H1 (cell line): Measurements from ENCODE around the gene DHCR7. TPM values are rescaled to one million over a fixed set of nuclear protein-coding genes. Genes with fewer than 3 reads are reported as not detected.

ENCODE experiments used
- CTCF ChIA-PET: fragments of 300-600 bp; sonication (Branson Sonifier 250); formaldehyde crosslinking; loops from one replicate; lab custom pipeline; 2021; ENCODE audit not compliant: partially characterized antibody; lab: Charles Lee
- POLR2A ChIA-PET: fragments of 300-600 bp; sonication (Branson Sonifier 250); formaldehyde crosslinking; loops from one replicate; lab custom pipeline; 2021; ENCODE audit warnings: inconsistent platforms; ENCODE audit not compliant: partially characterized antibody; lab: Charles Lee
- DNase-seq, 2 experiments: peaks; one replicate each; pipeline versions ENCODE4 v3.0.0 to v3.0.0-alpha.2; 2010 to 2022; ENCODE audit warnings: low spot score in 2 of 2, low read depth in 1 of 2, mixed read lengths in 1 of 2
- FAIRE-seq: peaks from 2 replicates; lab custom pipeline; 2011; peaks lifted over from hg19 to GRCh38; lab: Jason Lieb, UNC
- H2AFZ ChIP-seq: 2 replicates; pipeline ENCODE4 v1.8.1; 2012; ENCODE audit warnings: low read length, inconsistent platforms
- H2AK5ac ChIP-seq: 2 replicates; pipeline ENCODE4 v1.6.1; 2013; ENCODE audit warnings: low read depth, low read length
- H2BK120ac ChIP-seq: replicated peaks from 2 replicates; pipeline ENCODE3; 2013; ENCODE audit warnings: low read depth, low read length, inconsistent platforms
- H2BK12ac ChIP-seq: 2 replicates; pipeline ENCODE4 v1.6.1; 2013; ENCODE audit warnings: low read depth, low read length
- H2BK15ac ChIP-seq: 2 replicates; pipeline ENCODE4 v1.6.1; 2013; ENCODE audit warnings: low read length
- H2BK20ac ChIP-seq: 2 replicates; pipeline ENCODE4 v1.6.1; 2013; ENCODE audit warnings: low read length
- H2BK5ac ChIP-seq: 2 replicates; pipeline ENCODE4 v1.6.1; 2013; ENCODE audit warnings: low read depth, low read length
- H3K14ac ChIP-seq: 2 replicates; pipeline ENCODE4 v1.6.1; 2013; ENCODE audit warnings: inconsistent platforms; ENCODE audit not compliant: insufficient read length
- H3K18ac ChIP-seq: 2 replicates; pipeline ENCODE4 v1.6.1; 2013; ENCODE audit warnings: low read length; ENCODE audit errors: extremely low read depth
- H3K23ac ChIP-seq: 2 replicates; pipeline ENCODE4 v1.6.1; 2013; ENCODE audit warnings: inconsistent platforms; ENCODE audit not compliant: insufficient read length
- H3K23me2 ChIP-seq: 2 replicates; pipeline ENCODE4 v1.6.1; 2013; ENCODE audit warnings: low read depth, low read length
- H3K27ac ChIP-seq: 2 replicates; pipeline ENCODE4 v1.6.1; 2011; ENCODE audit warnings: low read depth, low read length, inconsistent platforms
- H3K27me3 ChIP-seq, 4 experiments: replicated peaks in 1 of 4; 1 replicate in 1 of 4; 2 replicates in 3 of 4; pipeline versions ENCODE4 v1.6.1 to v1.8.1; 2011 to 2013; ENCODE audit warnings: low read length in 3 of 4, mild to moderate bottlenecking in 3 of 4, inconsistent platforms in 2 of 4, mixed read lengths in 2 of 4, moderate library complexity in 1 of 4; ENCODE audit not compliant: control insufficient read depth in 3 of 4, insufficient read depth in 3 of 4; ENCODE audit errors: extremely low read depth in 1 of 4
- H3K36me3 ChIP-seq, 4 experiments: 2 replicates each; pipeline versions ENCODE4 v1.6.1 to v1.8.1; 2011 to 2013; ENCODE audit warnings: mild to moderate bottlenecking in 4 of 4, low read length in 3 of 4, moderate library complexity in 2 of 4, control low read depth in 1 of 4, inconsistent platforms in 1 of 4; ENCODE audit not compliant: insufficient read depth in 4 of 4, control insufficient read depth in 2 of 4
- H3K4ac ChIP-seq: replicated peaks from 2 replicates; pipeline ENCODE3; 2013; ENCODE audit warnings: low read length, low read depth, mixed read lengths, inconsistent platforms; ENCODE audit not compliant: insufficient read length
- H3K4me1 ChIP-seq, 4 experiments: replicated peaks in 1 of 4; 1 replicate in 1 of 4; 2 replicates in 3 of 4; pipeline versions ENCODE4 v1.6.1 to v1.8.1; 2011 to 2013; ENCODE audit warnings: low read length in 3 of 4, inconsistent platforms in 2 of 4, mixed read lengths in 1 of 4; ENCODE audit not compliant: insufficient read depth in 4 of 4, control insufficient read depth in 3 of 4
- H3K4me2 ChIP-seq, 2 experiments: 2 replicates each; pipeline versions ENCODE4 v1.6.1 to v1.8.1; 2011 to 2013; ENCODE audit warnings: low read depth in 2 of 2, low read length in 2 of 2, control low read depth in 1 of 2, inconsistent platforms in 1 of 2, mild to moderate bottlenecking in 1 of 2; ENCODE audit not compliant: insufficient read depth in 1 of 2
- H3K4me3 ChIP-seq, 4 experiments: fragments of 200-600, 300-600 bp in 1 of 4; sonication (generic), shearing (Covaris generic), sonication (Bioruptor Twin) in 1 of 4; 2 replicates each; pipeline versions ENCODE4 v1.5.1 to v1.8.1; 2011 to 2016; ENCODE audit warnings: low read length in 4 of 4, low read depth in 3 of 4, control low read depth in 2 of 4, inconsistent platforms in 2 of 4, mild to moderate bottlenecking in 2 of 4, mixed read lengths in 1 of 4, moderate library complexity in 1 of 4; ENCODE audit not compliant: insufficient read depth in 2 of 4; ENCODE audit errors: extremely low read depth in 1 of 4
- H3K56ac ChIP-seq: replicated peaks from 2 replicates; pipeline ENCODE3; 2013; ENCODE audit warnings: low read depth, mild to moderate bottlenecking, mixed read lengths, low read length, inconsistent platforms; ENCODE audit not compliant: insufficient read length
- H3K79me1 ChIP-seq: 2 replicates; pipeline ENCODE4 v1.6.1; 2013; ENCODE audit warnings: low read depth, low read length, control low read depth
- H3K79me2 ChIP-seq, 2 experiments: 2 replicates each; pipeline versions ENCODE4 v1.6.1 to v1.8.1; 2012 to 2013; ENCODE audit warnings: low read length in 2 of 2, mild to moderate bottlenecking in 2 of 2, inconsistent platforms in 1 of 2; ENCODE audit not compliant: insufficient read depth in 2 of 2, control insufficient read depth in 1 of 2
- H3K9ac ChIP-seq, 4 experiments: replicated peaks in 1 of 4; 1 replicate in 1 of 4; 2 replicates in 3 of 4; pipeline versions ENCODE4 v1.6.1 to v1.8.1; 2011 to 2013; ENCODE audit warnings: low read depth in 3 of 4, low read length in 3 of 4, control low read depth in 2 of 4, mild to moderate bottlenecking in 2 of 4, moderate library complexity in 2 of 4, inconsistent platforms in 1 of 4; ENCODE audit errors: extremely low read depth in 1 of 4
- H3K9me3 ChIP-seq, 2 experiments: 2 replicates each; pipeline versions ENCODE4 v1.6.1 to v1.8.1; 2012 to 2013; ENCODE audit warnings: mild to moderate bottlenecking in 2 of 2, moderate library complexity in 2 of 2, control low read depth in 1 of 2, inconsistent platforms in 1 of 2, low read depth in 1 of 2, low read length in 1 of 2, mixed read lengths in 1 of 2; ENCODE audit not compliant: insufficient read depth in 2 of 2
- H4K20me1 ChIP-seq, 2 experiments: replicated peaks in 1 of 2; 2 replicates each; pipeline versions ENCODE3 to v1.8.1; 2011 to 2013; ENCODE audit warnings: inconsistent platforms in 2 of 2, low read length in 2 of 2, mild to moderate bottlenecking in 1 of 2; ENCODE audit not compliant: insufficient read depth in 2 of 2, control insufficient read depth in 1 of 2
- H4K5ac ChIP-seq: 2 replicates; pipeline ENCODE4 v1.6.1; 2013; ENCODE audit warnings: low read length, low read depth, mixed read lengths, inconsistent platforms; ENCODE audit not compliant: insufficient read length
- H4K8ac ChIP-seq: 2 replicates; pipeline ENCODE4 v1.8.0; 2013; ENCODE audit warnings: mild to moderate bottlenecking, moderate library complexity, low read length, inconsistent platforms; ENCODE audit not compliant: insufficient read depth; ENCODE audit errors: extremely low read depth
- H4K91ac ChIP-seq: replicated peaks from 2 replicates; pipeline ENCODE3; 2013; ENCODE audit warnings: low read length, mixed read lengths, inconsistent platforms; ENCODE audit not compliant: insufficient read length
- CBX5 ChIP-seq: fragments of 300-800, 300-1000 bp; sonication (generic); IDR thresholded peaks from 2 replicates; pipeline ENCODE4 v1.7.1; 2016; ENCODE audit warnings: antibody characterized with exemption, low read length, low read depth
- CREB1 ChIP-seq: IDR thresholded peaks from 2 replicates; pipeline ENCODE4 v1.6.1; 2012; ENCODE audit warnings: inconsistent platforms
- CTBP2 ChIP-seq: IDR thresholded peaks from 2 replicates; pipeline ENCODE4 v1.7.0; 2011; ENCODE audit warnings: borderline replicate concordance, mild to moderate bottlenecking, moderate library complexity, mixed read lengths, low read length; ENCODE audit not compliant: insufficient read depth, insufficient read length
- HDAC6 ChIP-seq: IDR thresholded peaks from one replicate; pipeline ENCODE4 v1.7.1; 2012; ENCODE audit warnings: low read depth, mild to moderate bottlenecking, inconsistent platforms, low read length, moderate library complexity
- JUND ChIP-seq: IDR thresholded peaks from 2 replicates; pipeline ENCODE4 v1.6.1; 2011; ENCODE audit warnings: mild to moderate bottlenecking, improper control_type of control experiment, low read length
- KDM4A ChIP-seq: IDR thresholded peaks from one replicate; pipeline ENCODE4 v1.7.1; 2012; ENCODE audit warnings: low read depth, mild to moderate bottlenecking, moderate library complexity, low read length, inconsistent platforms; ENCODE audit not compliant: severe bottlenecking
- POLR2AphosphoS5 ChIP-seq: IDR thresholded peaks from 2 replicates; pipeline ENCODE4 v1.6.1; 2011; ENCODE audit warnings: low read depth, low read length
- SAP30 ChIP-seq: fragments of 300-600 bp; sonication (generic); IDR thresholded peaks from 2 replicates; pipeline ENCODE4 v1.7.1; 2012; ENCODE audit warnings: low read length, moderate library complexity, mild to moderate bottlenecking, inconsistent platforms; ENCODE audit not compliant: insufficient read depth, insufficient replicate concordance
- SIN3A ChIP-seq, 2 experiments: IDR thresholded peaks in 1 of 2; conservative IDR thresholded peaks in 1 of 2; 2 replicates each; pipeline ENCODE4 v1.6.1; 2011 to 2012; ENCODE audit warnings: low read length in 2 of 2, improper control_type of control experiment in 1 of 2, low read depth in 1 of 2, mild to moderate bottlenecking in 1 of 2
- SIRT6 ChIP-seq: IDR thresholded peaks from one replicate; pipeline ENCODE4 v1.7.1; 2012; ENCODE audit warnings: low read length, inconsistent platforms
- SIX5 ChIP-seq: IDR thresholded peaks from 2 replicates; pipeline ENCODE4 v1.6.1; 2011; ENCODE audit warnings: mild to moderate bottlenecking, low read depth, low read length
- SP1 ChIP-seq: IDR thresholded peaks from 2 replicates; pipeline ENCODE4 v1.6.1; 2011; ENCODE audit warnings: low read depth, low read length
- SP2 ChIP-seq: IDR thresholded peaks from 2 replicates; pipeline ENCODE4 v1.6.1; 2012; ENCODE audit warnings: mild to moderate bottlenecking, low read length, inconsistent platforms
- SP4 ChIP-seq: IDR thresholded peaks from 2 replicates; pipeline ENCODE4 v1.6.1; 2012; ENCODE audit warnings: low read length, inconsistent platforms
- SUZ12 ChIP-seq: fragments of 200-600 bp; sonication (generic); IDR thresholded peaks from 2 replicates; pipeline ENCODE4 v1.6.1; 2012; ENCODE audit warnings: mild to moderate bottlenecking, inconsistent platforms, low read length, moderate library complexity, mixed read lengths
- TAF7 ChIP-seq: optimal IDR thresholded peaks from 2 replicates; pipeline ENCODE3; 2011; ENCODE audit warnings: low read depth, mild to moderate bottlenecking, inconsistent platforms, low read length, moderate library complexity, borderline replicate concordance
- WGBS, 2 experiments: shearing (Covaris generic) in 1 of 2; methylation state at CpG; one replicate each; pipeline versions ENCODE4 v1.1.6 to v1.1.7; 2013 to 2015; ENCODE audit warnings: low lambda C conversion rate in 2 of 2, mixed read lengths in 2 of 2, inconsistent platforms in 1 of 2, low coverage in 1 of 2, missing lambda C conversion rate in 1 of 2; ENCODE audit not compliant: insufficient replicate concordance in 2 of 2, insufficient coverage in 1 of 2, insufficient read length in 1 of 2; ENCODE audit errors: extremely low coverage in 1 of 2, missing lambda C conversion rate in 1 of 2; 5-methylcytosine and 5-hydroxymethylcytosine counted together
- polyA plus RNA-seq, 7 experiments: library from polyadenylated mRNA; depleted of rRNA in 3 of 7; stranded (reverse) in 5 of 7; unstranded in 2 of 7; fragments of >200 nt in 5 of 7; fragments of 200-250 nt in 2 of 7; gene quantifications; 1 replicate in 5 of 7; 2 replicates in 1 of 7; 4 replicates in 1 of 7; pipeline versions ENCODE4 v1.2.1 to v1.2.3, GENCODE V29; 2011 to 2013; ENCODE audit warnings: missing spikeins in 2 of 7, mixed read lengths in 2 of 7
- total RNA-seq: library from RNA; stranded (reverse); fragmentation: NEBNext Ultra II Directional; extraction: Animal tissue kit (Norgen Biotek cat#: 25700); gene quantifications from 2 replicates; pipeline ENCODE4 v1.2.1, GENCODE V29; 2021

The DHCR7 gene
- total and polyA plus RNA-seq, 2 of the 8 experiments (the other 6 are each of a cell fraction or from before 2014, with no cell fraction given) = 144 to 157 TPM

- Histone ChIP-seq H3K23ac (no peak overlapping the region), H3K18ac (no peak overlapping the region), H2BK120ac (no peak overlapping the region), H3K4me1 (no peaks in the 10 kb centered on the region), H4K8ac (peak overlapping the region; percentile 38; the same call in 1 of the 2 replicates), H3K79me2 (no peaks in the 10 kb centered on the region), H3K27me3 (no peaks in the 10 kb centered on the region), H3K23me2 (peaks cover 3% of the 10 kb centered on the region; the same call in 1 of the 2 replicates), H2BK12ac (no peak overlapping the region), H4K20me1 (peaks cover 0 to 2% of the 10 kb centered on the region in 2 experiments), H3K27ac (no peak overlapping the region), H2BK15ac (no peak overlapping the region), H3K9me3 (peaks cover 2 to 3% of the 10 kb centered on the region in 2 experiments; a peak in 2 of 4 replicates), H3K56ac (no peak overlapping the region), H3K4ac (no peak overlapping the region), H3K36me3 (no peaks in the 10 kb centered on the region), H2AK5ac (no peak overlapping the region), H4K91ac (no peak overlapping the region), H2AFZ (no peak overlapping the region), H4K5ac (no peak overlapping the region), H3K4me3 (no peak overlapping the region), H2BK5ac (no peak overlapping the region), H3K4me2 (no peak overlapping the region), H3K14ac (no peak overlapping the region), H2BK20ac (no peak overlapping the region), H3K9ac (no peak overlapping the region), H3K79me1 (no peaks in the 10 kb centered on the region)
- 91% methylated on average over 17 of the region's 17 CpGs; no CpG with 5 or more reads in 1 of the 2 experiments for WGBS, 2 experiments
- FAIRE-seq (no peak), DNase-seq (no peak)
- ChIA-PET CTCF (interaction anchor here (1.0 to 1.6 kb wide), 2 partner anchors 22 to 797 kb away, joined by 3 to 5 read pairs; no protein-coding TSS in a partner anchor), POLR2A (no interaction called here)
- TF ChIP-seq HDAC6 (no peak), SP4 (no peak), CTBP2 (no peak), SIX5 (no peak), CREB1 (no peak), KDM4A (no peak), POLR2AphosphoS5 (no peak), SUZ12 (no peak), SP1 (no peak), JUND (no peak), SP2 (no peak), CBX5 (no peak), SIN3A (conservative IDR thresholded peaks at IDR 0.05 in 1 of 2, IDR thresholded peaks at IDR 0.05 in 1 of 2; ENCODE audit: low read depth in 1 of 2, low read length in 2 of 2) (no peak), TAF7 (no peak), SIRT6 (no peak), SAP30 (no peak)
These were observed 50.2 kb downstream of the DHCR7 start for GRCh38 chr11:71397961-71398360.
